Left renal cortex interstitium (tissue), 4 donors: ENCODE data around the gene TRAP1. TPM values are rescaled to one million over a fixed set of nuclear protein-coding genes. Genes with fewer than 3 reads are reported as not detected.
"Not testable (repeated sequence)": the region's sequence is repeated elsewhere in the genome, so short reads cannot be mapped to it uniquely, and the experiment has no call there.

ENCODE experiments used
- DNase-seq, 4 donors: peaks; one replicate each; pipeline ENCODE4 v3.0.0-alpha.2; 2013; ENCODE audit warnings: low read depth in 4 of 4, low spot score in 2 of 4, missing footprints in 1 of 4
- polyA plus RNA-seq, 4 donors: library from polyadenylated mRNA; unstranded; fragments of 120-200 nt; gene quantifications; one replicate each; pipeline ENCODE4 v1.2.1, GENCODE V29; 2013; ENCODE audit not compliant: insufficient read length in 4 of 4

Gene TRAP1
- polyA plus RNA-seq, 4 donors = 94.7 to 121 (median 109) TPM

GRCh38 chr16:3623642-3624041 lies 93.7 kb downstream of the TRAP1 start:
- no peak for DNase-seq

- no peak for DNase-seq
Observed at GRCh38 chr16:3618769-3619141, 98.6 kb downstream of the TRAP1 start.

- no peak for DNase-seq
Observed at GRCh38 chr16:3612510-3613466, 104.5 kb downstream of the TRAP1 start.

DNA sequence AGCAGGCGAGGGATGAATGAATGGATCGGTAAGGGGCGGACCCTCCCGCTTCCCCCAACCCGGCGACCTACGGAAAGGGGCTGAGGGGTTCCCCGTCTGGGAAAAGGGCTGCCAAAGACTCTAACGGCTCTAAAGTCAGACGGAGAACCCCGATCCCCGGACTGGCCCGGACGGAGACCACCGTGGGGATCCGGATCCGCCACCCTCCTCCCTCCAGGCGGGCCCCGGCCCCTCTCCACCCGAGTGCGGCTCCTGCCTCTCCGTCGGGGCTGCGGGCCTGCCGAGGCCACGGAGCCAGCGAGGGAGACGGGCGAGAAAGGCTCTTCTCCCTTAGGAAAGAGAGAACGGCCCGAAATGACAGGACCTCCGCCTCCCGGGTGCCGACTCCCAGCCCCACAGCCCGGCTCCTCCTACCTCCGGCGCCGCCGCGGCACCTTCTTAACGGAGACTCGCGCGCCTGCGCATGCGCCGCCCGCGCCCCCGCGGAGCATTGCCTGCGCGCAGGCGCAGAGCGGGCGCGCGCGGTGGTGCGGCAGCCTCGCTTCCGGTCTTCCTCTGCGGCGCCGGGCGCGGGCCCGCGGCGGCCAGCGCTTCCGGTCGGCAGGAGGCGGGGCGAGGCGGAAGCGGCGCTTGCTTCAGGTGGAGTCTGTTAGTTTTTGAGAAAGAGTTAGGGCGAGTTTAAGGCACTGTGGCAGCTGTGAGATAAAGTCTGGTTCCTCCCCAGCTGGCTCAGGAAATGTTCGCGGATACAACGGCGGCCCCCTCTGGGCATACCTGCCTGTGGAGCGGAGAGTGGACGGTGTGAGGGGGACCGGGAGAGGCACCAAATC lies 106.0 kb downstream of the TRAP1 start, which contains the start of gene SLX4:
SLX4 (minus strand) TSS at position 461 of the 830 bp plus-strand sequence. CDS start 2,642 bp downstream, outside the sequence.
- DNase-seq = peak; percentile 73 to 91 (median 86)

- peak in 1 of 4 donors; percentile 3 for DNase-seq
Observed at GRCh38 chr16:3610698-3611145, 106.6 kb downstream of the TRAP1 start.

GRCh38 chr16:3609895-3610697 lies 107.2 kb downstream of the TRAP1 start:
- no peak for DNase-seq

- DNase-seq = not testable (repeated sequence)
Observed at GRCh38 chr16:3608976-3609375, 108.3 kb downstream of the TRAP1 start.

DNA sequence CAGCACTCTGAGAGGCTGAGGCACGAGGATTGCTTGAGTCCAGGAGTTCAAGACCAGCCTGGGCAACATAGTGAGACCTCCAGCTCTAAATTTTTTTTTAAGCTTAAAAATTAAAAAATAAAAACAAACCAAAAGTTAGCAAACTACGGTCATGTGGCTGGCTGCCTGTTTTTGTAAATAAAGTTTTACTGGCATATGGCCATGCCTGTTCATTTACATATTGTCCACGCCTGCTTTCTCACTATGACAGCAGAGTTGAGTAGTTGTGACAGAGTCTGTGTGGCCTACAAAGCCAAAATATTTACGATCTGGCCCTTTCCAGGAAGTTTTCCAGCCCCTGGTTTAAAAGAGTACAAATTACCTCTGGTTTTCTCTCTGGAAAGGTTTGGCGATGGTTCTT lies 109.3 kb downstream of the TRAP1 start:
- DNase-seq = no peak

Other genes starting within 250 kb of the TRAP1 start
- under 1 TPM in 1 of 4 donors, not detected in 3; 0.17 TPM for gene C16orf90, start 222.0 kb downstream of the TRAP1 start, polyA plus RNA-seq
- 10 to 100 TPM; 55.7 to 66.2 (median 58.4) TPM for gene CLUAP1, start 216.5 kb downstream of the TRAP1 start, polyA plus RNA-seq
- gene NLRC3, start 140.1 kb downstream of the TRAP1 start, polyA plus RNA-seq = 1 to 10 TPM; 1.2 to 2.6 (median 2.0) TPM
- 1 to 10 TPM; 3.7 to 8.6 (median 6.3) TPM for gene SLX4, start 105.9 kb downstream of the TRAP1 start, polyA plus RNA-seq
- 10 to 100 TPM; 26.4 to 56.5 (median 33.9) TPM for gene DNASE1, start 62.8 kb downstream of the TRAP1 start, polyA plus RNA-seq
- gene CREBBP, start 163.2 kb upstream of the TRAP1 start, polyA plus RNA-seq = 10 to 100 TPM; 57.7 to 98.5 (median 78.3) TPM